Muscle of arm (tissue), 12 donors: Measurements from ENCODE around the gene C1orf232. TPM values are rescaled to one million over a fixed set of nuclear protein-coding genes. Genes with fewer than 3 reads are reported as not detected.

ENCODE experiments used
- DNase-seq: peaks from one replicate; pipeline ENCODE4 v3.0.0-alpha.2; 2013
- polyA plus RNA-seq, 12 donors: library from polyadenylated mRNA; unstranded; fragments of 120-200 nt; gene quantifications; one replicate each; pipeline ENCODE4 v1.2.1, GENCODE V29; 2013; ENCODE audit not compliant: insufficient read length in 12 of 12

C1orf232 gene
- polyA plus RNA-seq, 12 donors, result 0.26 TPM; not detected in 11

- no peak for DNase-seq
Observed at GRCh38 chr1:26158271-26158907, 10.4 kb downstream of the C1orf232 start.

DNA sequence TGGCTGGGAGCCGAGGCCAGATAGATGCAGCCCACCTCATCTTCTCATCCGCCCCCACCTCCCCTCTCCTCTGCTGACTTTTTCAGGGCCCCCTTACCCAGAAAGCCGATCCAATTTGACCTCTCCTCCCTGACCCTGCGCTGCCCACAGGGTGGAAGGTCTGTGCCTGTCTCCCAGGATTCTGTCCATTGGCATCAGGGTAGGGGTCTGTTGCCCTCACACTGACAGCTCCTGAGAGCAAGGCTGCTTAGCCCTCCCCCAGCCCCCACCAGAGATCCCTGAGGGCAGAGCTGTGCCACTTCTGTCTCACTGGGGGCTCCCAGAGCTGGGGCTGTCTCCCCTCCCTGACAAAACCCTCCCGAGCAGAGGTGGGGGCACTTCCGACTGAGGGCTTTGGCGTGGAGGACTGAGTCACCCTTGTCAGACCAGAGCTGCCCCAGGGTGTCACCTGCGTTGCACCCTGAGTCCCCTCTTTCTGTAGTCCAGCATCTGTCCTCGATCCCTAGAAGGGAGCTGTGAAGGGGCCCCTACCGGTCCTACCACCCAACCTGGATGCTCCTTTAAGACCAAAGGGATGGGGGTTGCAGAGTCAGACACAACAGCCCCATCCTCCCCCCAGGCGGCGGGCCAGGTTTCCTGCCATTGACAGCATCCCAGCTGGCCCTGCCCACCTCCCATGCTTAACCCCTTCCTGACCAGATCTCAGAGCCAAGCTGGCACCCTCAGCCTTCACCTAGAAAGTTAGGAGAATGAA lies 12.3 kb downstream of the C1orf232 start:
- no peak for DNase-seq

DNA sequence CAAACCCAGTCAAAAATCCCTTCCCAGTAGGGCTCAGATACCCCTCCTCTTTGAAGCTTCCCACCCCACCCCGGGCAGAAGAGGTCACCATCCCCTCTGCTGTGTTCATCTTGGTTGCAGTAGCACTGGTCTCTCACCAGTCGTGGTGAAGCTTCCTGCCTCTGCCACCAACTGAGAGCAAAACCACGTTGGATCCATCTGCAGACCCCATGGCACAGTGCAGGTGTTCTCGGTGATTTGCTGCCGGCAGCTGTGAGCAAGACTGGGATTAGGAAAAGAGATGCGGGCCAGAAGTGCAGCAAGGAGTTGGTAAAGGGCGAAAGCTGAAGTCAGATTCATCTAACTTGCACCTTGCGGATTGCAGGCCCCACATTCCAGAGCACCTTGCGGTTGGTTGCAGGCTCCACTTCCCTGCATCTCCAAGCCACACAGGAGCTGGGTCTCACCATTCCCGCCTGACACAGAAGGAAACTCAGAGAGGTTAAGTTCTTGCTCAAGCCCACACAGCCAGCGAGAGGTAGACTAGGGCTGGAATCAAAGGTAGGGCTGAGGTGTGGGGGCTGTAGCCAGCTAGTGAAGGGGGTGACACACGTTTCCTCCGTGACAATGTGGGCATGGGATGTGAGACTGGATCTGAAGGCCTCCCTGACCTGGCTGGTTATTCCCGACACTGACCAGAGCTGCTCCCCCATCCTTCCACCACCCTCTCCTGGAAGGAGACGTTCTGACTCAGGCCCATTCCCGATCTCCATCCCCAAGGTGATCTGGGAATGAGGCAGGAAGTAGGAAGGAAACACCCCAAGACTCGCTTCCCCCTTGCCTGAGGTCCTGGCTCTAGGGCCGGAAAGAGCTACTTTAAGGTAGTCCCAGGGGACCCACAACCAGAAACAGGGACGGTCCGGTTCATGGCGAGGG lies 13.1 kb downstream of the C1orf232 start:
- DNase-seq, result no peak

DNA sequence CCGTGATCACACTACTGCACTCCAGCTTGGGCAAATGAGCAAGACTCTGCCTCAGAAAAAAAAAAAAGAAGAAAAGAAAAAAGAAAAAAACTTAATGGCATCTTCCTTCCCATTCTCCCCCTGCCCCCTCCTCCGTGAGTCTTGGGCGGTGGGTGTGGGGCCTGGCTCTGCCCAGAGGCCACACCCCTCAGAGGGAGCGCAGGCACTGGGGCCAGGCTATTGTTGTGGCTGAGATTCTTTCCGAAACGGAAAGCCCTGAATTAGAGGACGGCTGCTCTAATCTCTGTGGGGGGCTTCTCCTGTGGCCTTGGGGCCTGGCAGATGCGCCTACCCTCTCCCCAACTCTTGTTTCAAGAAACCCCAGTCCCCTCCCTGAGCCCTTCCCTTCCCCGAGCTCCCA lies 14.0 kb downstream of the C1orf232 start:
- DNase-seq, result no peak

DNA sequence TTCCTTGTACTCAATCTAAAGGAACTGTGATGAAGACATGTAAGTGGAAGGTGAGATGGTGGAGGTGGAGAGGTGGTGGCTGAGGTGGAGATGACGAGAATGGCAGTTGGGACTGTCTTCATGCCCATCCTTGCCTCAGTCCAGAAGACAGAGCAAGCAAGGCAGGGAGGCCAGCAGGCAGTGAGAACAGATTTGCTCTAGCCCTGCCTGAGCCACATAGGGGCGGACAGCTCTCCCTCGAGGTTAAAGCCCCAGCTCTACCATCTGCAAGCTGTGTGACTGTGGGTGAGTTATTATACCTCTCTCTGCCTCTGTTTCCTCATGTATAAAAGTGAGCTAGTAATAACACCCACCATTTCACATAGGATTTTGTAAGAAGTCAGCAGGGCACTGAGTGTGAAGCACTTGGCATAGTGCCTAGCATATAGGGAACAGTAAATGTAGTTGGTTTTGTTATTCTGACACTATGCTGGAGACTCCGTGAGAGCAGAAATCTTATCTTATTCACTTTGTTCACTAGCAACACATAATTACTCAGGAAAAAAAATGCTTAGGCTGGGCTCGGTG lies 14.7 kb downstream of the C1orf232 start:
- no peak for DNase-seq

GRCh38 chr1:26148887-26149286 lies 19.9 kb downstream of the C1orf232 start:
- DNase-seq, result no peak

DNA sequence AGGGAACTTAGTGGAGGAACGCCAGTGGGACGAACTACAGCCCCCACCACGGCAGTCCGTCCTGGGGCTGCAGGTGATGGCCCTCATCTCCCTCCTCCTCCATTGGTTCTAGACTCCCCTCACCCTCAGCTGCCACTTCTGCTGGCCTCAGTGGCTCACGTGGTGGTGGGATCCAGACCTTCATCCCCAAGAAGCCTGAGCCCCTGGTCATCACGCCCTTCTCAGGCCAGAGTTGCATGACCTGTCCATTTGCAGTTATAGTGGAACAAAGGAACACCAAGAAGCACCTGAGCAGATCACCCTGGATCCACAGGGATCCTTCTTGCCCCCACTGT lies 22.8 kb downstream of the C1orf232 start:
- no peak for DNase-seq

DNA sequence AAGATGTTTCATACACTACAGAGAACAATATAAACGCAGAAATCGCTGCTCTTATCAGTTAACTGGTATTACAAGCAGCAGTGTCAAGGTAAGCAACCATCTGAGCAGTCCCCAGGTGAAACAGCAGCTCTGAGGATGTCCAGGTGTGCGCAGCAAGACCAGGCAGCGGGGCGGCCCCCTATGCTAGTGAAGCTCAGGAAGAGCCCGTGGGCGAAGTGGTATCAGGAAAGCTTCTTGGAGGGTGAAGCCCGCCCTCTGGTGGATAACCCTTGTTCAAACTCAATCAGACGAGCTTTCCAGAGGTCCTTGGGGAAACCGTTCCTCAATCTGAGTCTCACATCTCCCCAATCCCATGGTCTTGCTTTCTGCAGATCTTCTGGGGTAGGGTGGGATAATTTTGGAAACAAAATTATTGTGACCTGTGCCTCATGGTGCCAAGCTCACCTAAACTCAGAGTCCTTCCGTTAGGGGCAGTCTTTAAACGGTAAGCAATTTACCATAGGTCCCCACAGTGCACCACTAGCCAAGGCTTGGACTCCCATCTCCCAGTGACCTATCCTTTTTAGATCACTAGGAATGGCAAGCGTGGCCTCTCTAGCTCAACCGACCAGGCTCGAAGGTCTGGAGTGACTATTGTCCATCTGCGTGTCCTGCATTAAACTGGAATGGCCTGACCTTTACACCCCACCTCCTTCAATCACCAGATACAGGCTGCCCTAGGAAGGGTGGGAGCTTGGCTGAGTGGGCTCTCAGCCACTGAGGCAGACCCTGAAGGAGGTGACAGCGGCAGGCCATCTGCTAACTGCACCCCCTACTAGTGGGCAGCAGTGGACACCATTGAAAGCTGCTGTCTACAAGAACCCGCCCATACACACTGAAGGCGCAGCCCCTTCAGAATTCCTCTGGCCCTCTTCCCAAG lies 23.5 kb downstream of the C1orf232 start:
- DNase-seq, result peak; percentile 74

DNA sequence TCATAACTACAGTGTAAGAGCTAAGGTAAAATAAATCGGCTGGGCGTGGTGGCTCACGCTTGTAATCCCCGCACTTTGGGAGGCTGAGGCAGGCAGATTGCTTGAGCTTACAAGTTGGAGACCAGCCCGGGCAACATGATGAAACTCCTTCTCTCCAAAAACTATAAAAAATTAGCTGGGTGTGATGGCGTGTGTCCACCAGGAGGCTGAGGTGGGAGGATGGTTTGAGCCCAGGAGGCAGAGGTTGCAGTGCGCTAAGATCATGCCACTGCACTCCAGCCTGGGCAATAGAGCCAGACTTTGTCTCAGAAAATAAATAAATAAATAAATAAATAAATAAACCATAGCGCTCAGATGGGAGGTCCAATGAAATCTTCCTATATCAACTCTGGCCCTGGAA lies 26.6 kb downstream of the C1orf232 start:
- DNase-seq, result no peak

- no peak for DNase-seq
Observed at GRCh38 chr1:26138974-26139558, 29.7 kb downstream of the C1orf232 start.

DNA sequence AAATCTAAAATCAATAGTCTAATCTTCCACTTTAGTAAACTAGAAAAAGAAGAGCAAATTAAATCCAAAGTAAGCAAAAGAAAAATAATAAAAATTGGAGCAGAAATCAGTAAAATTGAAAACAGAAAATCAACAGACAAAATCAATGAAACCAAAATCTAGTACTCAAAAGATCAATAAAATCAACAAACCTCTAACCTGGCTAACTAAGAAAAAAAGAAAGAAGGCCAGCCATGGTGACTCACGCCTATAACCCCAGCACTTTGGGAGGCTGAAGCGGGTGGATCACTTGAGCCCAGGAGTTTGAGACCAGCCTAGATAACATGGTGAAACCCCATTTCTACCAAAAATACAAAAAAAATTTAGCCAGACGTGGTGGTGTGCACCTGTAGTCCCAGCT lies 34.3 kb downstream of the C1orf232 start:
- no peak for DNase-seq

GRCh38 chr1:26132834-26133167 lies 36.0 kb downstream of the C1orf232 start:
- no peak for DNase-seq

DNA sequence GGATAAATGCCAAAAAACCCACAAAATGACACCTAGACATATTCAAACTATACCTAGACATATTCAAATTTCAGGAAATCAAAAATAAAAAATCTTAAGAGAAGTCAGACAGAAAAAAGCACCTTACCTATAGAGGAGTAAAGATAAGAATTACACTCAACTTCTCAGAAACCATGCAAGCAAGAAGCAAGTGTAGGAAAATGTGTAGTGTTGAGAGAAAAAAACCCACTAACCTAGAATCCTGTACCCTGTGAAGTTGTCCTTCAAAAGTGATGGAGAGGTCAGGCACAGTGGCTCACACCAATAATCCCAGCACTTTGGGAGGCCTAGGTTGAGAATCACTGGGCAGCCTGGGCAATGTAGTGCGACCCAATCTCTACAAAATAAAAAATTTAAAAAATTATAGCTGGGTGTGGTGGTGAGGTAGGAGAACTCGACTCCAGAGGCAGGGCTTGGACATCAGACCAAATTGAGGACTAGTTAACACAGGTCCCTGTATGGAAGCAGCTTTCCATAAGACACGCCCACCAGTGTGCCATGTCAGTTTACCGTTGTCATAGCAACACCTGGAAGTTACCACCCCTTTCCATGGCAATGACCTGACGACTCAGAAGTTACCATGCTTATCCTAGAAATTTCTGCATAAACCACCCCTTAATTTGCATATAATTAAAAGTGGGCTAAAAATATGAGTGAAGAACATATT lies 36.5 kb downstream of the C1orf232 start:
- no peak for DNase-seq

DNA sequence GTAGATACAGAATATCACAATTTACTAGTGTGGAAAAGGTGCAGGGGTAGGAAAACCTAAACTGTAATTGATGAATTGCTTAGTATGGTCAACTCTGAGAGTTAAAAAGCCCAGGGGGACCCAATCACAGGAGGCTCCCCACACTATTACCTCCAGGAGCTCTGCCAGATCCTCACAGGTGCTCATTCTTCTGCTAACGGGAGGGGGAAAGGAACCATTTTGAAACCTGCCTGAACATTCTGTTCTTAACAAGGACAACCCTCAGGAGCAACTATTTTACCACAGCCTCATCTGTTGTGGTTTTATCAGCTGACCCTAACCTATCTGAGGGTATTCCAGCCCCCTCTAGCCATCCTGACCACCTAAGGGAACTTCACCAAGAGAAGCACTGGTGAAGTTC lies 38.1 kb downstream of the C1orf232 start:
- DNase-seq, result no peak

DNA sequence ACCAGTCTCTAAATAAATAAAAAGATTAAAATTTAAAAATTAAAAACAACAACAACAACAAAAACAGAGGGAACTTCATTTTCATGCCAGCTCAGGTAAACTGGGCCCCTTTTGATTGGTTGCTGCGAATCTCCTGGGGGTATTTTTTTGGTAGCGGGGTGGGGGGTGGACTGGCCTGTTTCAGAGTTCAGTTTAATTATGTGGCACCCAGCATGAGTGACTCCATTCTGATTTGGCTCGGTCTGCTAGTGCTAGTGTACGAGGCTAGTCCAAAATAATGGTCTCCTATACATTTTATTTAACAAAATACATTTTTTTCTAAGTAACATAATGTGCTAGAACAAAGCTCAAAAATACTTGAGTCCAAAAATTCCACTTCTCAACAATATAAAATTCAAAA lies 39.0 kb downstream of the C1orf232 start:
- DNase-seq, result no peak

- no peak for DNase-seq
Observed at GRCh38 chr1:26127235-26128163, 41.3 kb downstream of the C1orf232 start.

DNA sequence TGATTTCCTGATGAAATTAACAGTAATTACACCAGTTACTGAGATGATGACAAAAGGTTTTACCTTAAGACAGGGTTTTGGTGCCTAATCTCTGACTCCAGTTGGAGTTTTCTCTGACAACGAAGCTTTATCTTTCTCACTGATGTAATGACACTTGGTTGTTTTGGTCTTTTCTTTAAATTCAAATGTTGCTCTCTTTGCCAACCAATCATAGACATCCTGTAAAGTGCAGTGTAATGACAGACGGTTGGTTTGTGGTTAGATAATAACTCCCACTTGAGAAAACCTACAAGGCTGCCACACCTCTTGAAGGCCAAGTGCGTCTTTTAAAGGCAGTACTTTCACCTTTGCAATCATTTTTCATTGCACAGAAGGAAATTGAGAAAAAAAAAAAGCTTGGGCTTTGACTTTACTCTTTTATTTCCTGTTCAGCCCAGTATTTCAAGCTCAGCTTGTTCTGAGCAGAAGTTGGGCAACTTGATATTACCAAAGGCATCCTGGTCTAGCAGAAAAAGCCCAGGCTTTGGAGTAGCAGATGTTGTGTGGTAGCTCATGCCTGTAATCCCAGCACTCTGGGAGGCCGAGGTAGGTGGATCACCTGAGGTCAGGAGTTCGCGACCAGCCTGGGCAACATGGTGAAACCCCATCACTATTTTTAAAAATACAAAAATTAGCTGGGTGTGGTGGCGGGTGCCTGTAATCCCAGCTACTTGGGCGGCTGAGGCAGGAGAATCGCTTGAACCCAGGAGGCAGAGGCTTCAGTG lies 42.3 kb downstream of the C1orf232 start:
- DNase-seq, result no peak

- no peak for DNase-seq
Observed at GRCh38 chr1:26125946-26126320, 42.8 kb downstream of the C1orf232 start.
